H9 (cell line): ENCODE measurements around the gene USP6NL. TPM values are rescaled to one million over a fixed set of nuclear protein-coding genes. Genes with fewer than 3 reads are reported as not detected.

Experiments used
- DNase-seq: peaks from one replicate; pipeline ENCODE4 v3.0.0-alpha.2; 2017
- H2AFZ ChIP-seq: one replicate; pipeline ENCODE4 v1.6.1; 2013; ENCODE audit warnings: mild to moderate bottlenecking, low read length, control low read depth, moderate library complexity
- H2AK5ac ChIP-seq: 2 replicates; pipeline ENCODE4 v1.6.1; 2013; ENCODE audit warnings: low read length, control low read depth, mixed read lengths; ENCODE audit not compliant: insufficient read length
- H2BK120ac ChIP-seq: one replicate; pipeline ENCODE4 v1.6.1; 2013; ENCODE audit warnings: low read depth, mild to moderate bottlenecking, low read length, control low read depth, inconsistent platforms; ENCODE audit not compliant: poor library complexity, severe bottlenecking
- H2BK12ac ChIP-seq: 2 replicates; pipeline ENCODE4 v1.6.1; 2013; ENCODE audit warnings: low read length, control low read depth, mixed read lengths, low read depth; ENCODE audit not compliant: insufficient read length
- H2BK15ac ChIP-seq: 2 replicates; pipeline ENCODE4 v1.6.1; 2013; ENCODE audit warnings: low read depth, low read length, control low read depth
- H2BK20ac ChIP-seq: one replicate; pipeline ENCODE4 v1.6.1; 2013; ENCODE audit warnings: low read depth, mild to moderate bottlenecking, low read length, control low read depth, inconsistent platforms; ENCODE audit not compliant: poor library complexity, severe bottlenecking
- H2BK5ac ChIP-seq: 2 replicates; pipeline ENCODE4 v1.6.1; 2013; ENCODE audit warnings: low read length, control low read depth, mixed read lengths; ENCODE audit not compliant: insufficient read length
- H3K14ac ChIP-seq: 2 replicates; pipeline ENCODE4 v1.6.1; 2013; ENCODE audit warnings: low read length, control low read depth; ENCODE audit not compliant: insufficient read depth
- H3K18ac ChIP-seq: 2 replicates; pipeline ENCODE4 v1.6.1; 2013; ENCODE audit warnings: low read depth, mild to moderate bottlenecking, mixed read lengths, low read length, control low read depth; ENCODE audit not compliant: insufficient read length
- H3K23ac ChIP-seq: 2 replicates; pipeline ENCODE4 v1.6.1; 2013; ENCODE audit warnings: low read length, control low read depth, mixed read lengths, low read depth; ENCODE audit not compliant: insufficient read length
- H3K23me2 ChIP-seq: 2 replicates; pipeline ENCODE4 v1.6.1; 2013; ENCODE audit warnings: low read depth, mild to moderate bottlenecking, mixed read lengths, low read length, control low read depth; ENCODE audit not compliant: insufficient read length, poor library complexity, severe bottlenecking
- H3K27ac ChIP-seq: 2 replicates; pipeline ENCODE4 v1.5.1; 2013; ENCODE audit warnings: low read length, control low read depth, mixed read lengths, low read depth; ENCODE audit not compliant: insufficient read length
- H3K27me3 ChIP-seq: 2 replicates; pipeline ENCODE4 v1.6.1; 2013; ENCODE audit warnings: low read length, control low read depth, inconsistent platforms; ENCODE audit not compliant: insufficient read depth
- H3K4ac ChIP-seq: 2 replicates; pipeline ENCODE4 v1.6.1; 2013; ENCODE audit warnings: low read depth, mild to moderate bottlenecking, control low read depth, inconsistent platforms, low read length, moderate library complexity
- H3K4me1 ChIP-seq: 2 replicates; pipeline ENCODE4 v1.6.1; 2013; ENCODE audit warnings: low read length, control low read depth, inconsistent platforms; ENCODE audit not compliant: insufficient read depth
- H3K4me2 ChIP-seq: 2 replicates; pipeline ENCODE4 v1.6.1; 2013; ENCODE audit warnings: low read length, control low read depth, mixed read lengths; ENCODE audit not compliant: insufficient read length, insufficient read depth
- H3K56ac ChIP-seq: 2 replicates; pipeline ENCODE4 v1.6.1; 2013; ENCODE audit warnings: low read depth, mild to moderate bottlenecking, mixed read lengths, low read length, control low read depth; ENCODE audit not compliant: insufficient read length
- H3K79me1 ChIP-seq: 2 replicates; pipeline ENCODE4 v1.6.1; 2013; ENCODE audit warnings: low read depth, mild to moderate bottlenecking, moderate library complexity, low read length, control low read depth, inconsistent platforms; ENCODE audit not compliant: insufficient read depth, poor library complexity, severe bottlenecking
- H3K79me2 ChIP-seq: 2 replicates; pipeline ENCODE4 v1.6.1; 2013; ENCODE audit warnings: low read length, control low read depth, inconsistent platforms; ENCODE audit not compliant: insufficient read depth
- H3K9ac ChIP-seq: 2 replicates; pipeline ENCODE4 v1.6.1; 2013; ENCODE audit warnings: low read length, control low read depth, mixed read lengths; ENCODE audit not compliant: insufficient read length; ENCODE audit errors: extremely low read depth
- H3K9me3 ChIP-seq: one replicate; pipeline ENCODE4 v1.6.1; 2013; ENCODE audit warnings: low read depth, low read length, inconsistent platforms; ENCODE audit not compliant: control insufficient read depth
- H3T11ph ChIP-seq: one replicate; pipeline ENCODE4 v1.6.1; 2013; ENCODE audit warnings: mild to moderate bottlenecking, low read length, control low read depth, inconsistent platforms
- H4K20me1 ChIP-seq: one replicate; pipeline ENCODE4 v1.6.1; 2013; ENCODE audit not compliant: control insufficient read depth, insufficient read length, insufficient read depth
- H4K5ac ChIP-seq: 2 replicates; pipeline ENCODE4 v1.6.1; 2013; ENCODE audit warnings: low read depth, mild to moderate bottlenecking, mixed read lengths, low read length, control low read depth; ENCODE audit not compliant: insufficient read length
- H4K8ac ChIP-seq: replicated peaks from 2 replicates; pipeline ENCODE4 v1.6.1; 2013; ENCODE audit warnings: low read length, control low read depth, mixed read lengths, low read depth; ENCODE audit not compliant: insufficient read length
- H4K91ac ChIP-seq: 2 replicates; pipeline ENCODE4 v1.6.1; 2013; ENCODE audit warnings: low read depth, mild to moderate bottlenecking, moderate library complexity, mixed read lengths, low read length, control low read depth; ENCODE audit not compliant: insufficient read length
- H3K27ac Mint-ChIP-seq, 3 experiments: 2 replicates in 2 of 3; 3 replicates in 1 of 3; pipeline ENCODE4 v1.8.0; 2020 to 2021; ENCODE audit warnings: mixed read lengths in 3 of 3, mild to moderate bottlenecking in 1 of 3, moderate library complexity in 1 of 3
- H3K27me3 Mint-ChIP-seq: 2 replicates; pipeline ENCODE4 v1.8.0; 2021; ENCODE audit warnings: low read depth, mild to moderate bottlenecking, moderate library complexity, mixed read lengths
- H3K36me3 Mint-ChIP-seq, 3 experiments: 2 replicates in 2 of 3; 3 replicates in 1 of 3; pipeline ENCODE4 v1.8.0; 2020 to 2021; ENCODE audit warnings: low read depth in 3 of 3, mixed read lengths in 3 of 3; ENCODE audit not compliant: insufficient read depth in 1 of 3
- H3K4me1 Mint-ChIP-seq, 2 experiments: 2 replicates each; pipeline ENCODE4 v1.8.0; 2020; ENCODE audit warnings: mixed read lengths in 2 of 2
- H3K4me3 Mint-ChIP-seq, 2 experiments: 2 replicates in 1 of 2; 3 replicates in 1 of 2; pipeline ENCODE4 v1.8.0; 2020 to 2021; ENCODE audit warnings: mild to moderate bottlenecking in 2 of 2, mixed read lengths in 2 of 2, moderate library complexity in 1 of 2
- H3K9me3 Mint-ChIP-seq, 2 experiments: 2 replicates in 1 of 2; 3 replicates in 1 of 2; pipeline ENCODE4 v1.8.0; 2020; ENCODE audit warnings: mild to moderate bottlenecking in 2 of 2, mixed read lengths in 2 of 2, moderate library complexity in 1 of 2
- CTCF ChIP-seq: fragments of 200-600 bp; sonication (generic); conservative IDR thresholded peaks from 3 replicates; pipeline ENCODE4 v1.8.0; 2021; ENCODE audit warnings: antibody characterized with exemption, mild to moderate bottlenecking
- WGBS: extraction: QIAGEN DNeasy Blood & Tissue Kit; methylation state at CpG from one replicate; pipeline ENCODE4 v1.1.7; 2013; ENCODE audit warnings: missing lambda C conversion rate, low lambda C conversion rate, mixed read lengths; ENCODE audit not compliant: insufficient read length; ENCODE audit errors: extremely low coverage; 5-methylcytosine and 5-hydroxymethylcytosine counted together
- total RNA-seq: library from RNA; stranded (reverse); gene quantifications from 2 replicates; pipeline ENCODE4 v1.2.1, GENCODE V29; 2021

Gene USP6NL
- total RNA-seq, 1 experiment from 2014 or later, result 28.3 TPM

- H2BK20ac ChIP-seq, result no peak overlapping the region
- no peaks in the 10 kb centered on the region for H3K9me3 ChIP-seq
- no peak overlapping the region for H3K56ac ChIP-seq
- H2BK12ac ChIP-seq, result no peak overlapping the region
- H3K9ac ChIP-seq, result no peak overlapping the region
- H2BK5ac ChIP-seq, result no peak overlapping the region
- no peak overlapping the region for H2AK5ac ChIP-seq
- Mint-ChIP-seq H3K36me3 (peaks cover 2 to 9% (median 8%) of the 10 kb centered on the region in 3 experiments; a peak in 4 of 7 replicates), H3K4me3 (no peak overlapping the region), H3K4me1 (peaks cover 11 to 13% of the 10 kb centered on the region in 2 experiments), H3K27ac (no peak overlapping the region), H3K27me3 (no peaks in the 10 kb centered on the region), H3K9me3 (peaks cover 0 to 3% of the 10 kb centered on the region in 2 experiments; a peak in 1 of 5 replicates)
- H3K4me1 ChIP-seq, result no peaks in the 10 kb centered on the region
- no peak overlapping the region for H3K18ac ChIP-seq
- H4K91ac ChIP-seq, result no peak overlapping the region
- no peak overlapping the region for H4K5ac ChIP-seq
- no peak overlapping the region for H2BK15ac ChIP-seq
- no peak for DNase-seq
- no peak overlapping the region for H4K8ac ChIP-seq
- no peak overlapping the region for H3K27ac ChIP-seq
- no peaks in the 10 kb centered on the region for H3K23me2 ChIP-seq
- H3K4ac ChIP-seq, result no peak overlapping the region
- no peak overlapping the region for H2AFZ ChIP-seq
- H3K23ac ChIP-seq, result no peak overlapping the region
- H3K4me2 ChIP-seq, result no peak overlapping the region
- WGBS, result no CpG with 5 or more reads among the region's 2 CpGs
- H3K14ac ChIP-seq, result no peak overlapping the region
- H2BK120ac ChIP-seq, result no peak overlapping the region
- H3K79me2 ChIP-seq, result peaks cover 4% of the 10 kb centered on the region; the same call in 1 of the 2 replicates
- H4K20me1 ChIP-seq, result no peaks in the 10 kb centered on the region
- H3K79me1 ChIP-seq, result peaks cover 5% of the 10 kb centered on the region
- H3K27me3 ChIP-seq, result no peaks in the 10 kb centered on the region; the same call in 1 of the 2 replicates
- no peak overlapping the region for H3T11ph ChIP-seq
- TF ChIP-seq CTCF, result no peak
Observed at GRCh38 chr10:11578802-11579255, 32.6 kb downstream of the USP6NL start.
